Activated CD4-positive, alpha-beta memory T cell treated with anti-CD3 and anti-CD28 coated beads, Interleukin-2, amount 10 ng/mL, durations not matched to agents 7 days and 5 days (primary cell): ENCODE measurements around the gene NES. TPM values are rescaled to one million over a fixed set of nuclear protein-coding genes. Genes with fewer than 3 reads are reported as not detected.
A peak's percentile ranks its signal among the peaks of the same experiment; 100 is the strongest.

Experiments
- CTCF ChIA-PET: fragments of 350-600 bp; sonication (Branson Sonifier 250); formaldehyde crosslinking; loops from one replicate; lab custom pipeline; 2021; ENCODE audit warnings: antibody characterized with exemption, inconsistent platforms; lab: Charles Lee
- POLR2A ChIA-PET: fragments of 350-600 bp; sonication (Branson Sonifier 250); formaldehyde crosslinking; loops from one replicate; lab custom pipeline; 2021; ENCODE audit warnings: antibody characterized with exemption; lab: Charles Lee
- DNase-seq: peaks from one replicate; pipeline ENCODE4 v3.0.0-alpha.2; 2020
- H3K27ac Mint-ChIP-seq: one replicate; pipeline ENCODE4 v1.8.0; 2021; ENCODE audit warnings: mild to moderate bottlenecking, mixed read lengths
- H3K27me3 Mint-ChIP-seq: one replicate; pipeline ENCODE4 v1.8.0; 2021; ENCODE audit warnings: mixed read lengths
- H3K36me3 Mint-ChIP-seq: one replicate; pipeline ENCODE4 v1.8.0; 2021; ENCODE audit warnings: low read depth, mixed read lengths
- H3K4me1 Mint-ChIP-seq: one replicate; pipeline ENCODE4 v1.8.0; 2021; ENCODE audit warnings: mixed read lengths
- H3K4me3 Mint-ChIP-seq: one replicate; pipeline ENCODE4 v1.8.0; 2021; ENCODE audit warnings: mild to moderate bottlenecking, mixed read lengths
- H3K9me3 Mint-ChIP-seq: one replicate; pipeline ENCODE4 v1.8.0; 2021; ENCODE audit warnings: mixed read lengths
- total RNA-seq, 2 experiments: library from RNA; stranded (reverse); gene quantifications; one replicate each; pipeline ENCODE4 v1.2.3, GENCODE V29; 2021

The NES gene, protein sequence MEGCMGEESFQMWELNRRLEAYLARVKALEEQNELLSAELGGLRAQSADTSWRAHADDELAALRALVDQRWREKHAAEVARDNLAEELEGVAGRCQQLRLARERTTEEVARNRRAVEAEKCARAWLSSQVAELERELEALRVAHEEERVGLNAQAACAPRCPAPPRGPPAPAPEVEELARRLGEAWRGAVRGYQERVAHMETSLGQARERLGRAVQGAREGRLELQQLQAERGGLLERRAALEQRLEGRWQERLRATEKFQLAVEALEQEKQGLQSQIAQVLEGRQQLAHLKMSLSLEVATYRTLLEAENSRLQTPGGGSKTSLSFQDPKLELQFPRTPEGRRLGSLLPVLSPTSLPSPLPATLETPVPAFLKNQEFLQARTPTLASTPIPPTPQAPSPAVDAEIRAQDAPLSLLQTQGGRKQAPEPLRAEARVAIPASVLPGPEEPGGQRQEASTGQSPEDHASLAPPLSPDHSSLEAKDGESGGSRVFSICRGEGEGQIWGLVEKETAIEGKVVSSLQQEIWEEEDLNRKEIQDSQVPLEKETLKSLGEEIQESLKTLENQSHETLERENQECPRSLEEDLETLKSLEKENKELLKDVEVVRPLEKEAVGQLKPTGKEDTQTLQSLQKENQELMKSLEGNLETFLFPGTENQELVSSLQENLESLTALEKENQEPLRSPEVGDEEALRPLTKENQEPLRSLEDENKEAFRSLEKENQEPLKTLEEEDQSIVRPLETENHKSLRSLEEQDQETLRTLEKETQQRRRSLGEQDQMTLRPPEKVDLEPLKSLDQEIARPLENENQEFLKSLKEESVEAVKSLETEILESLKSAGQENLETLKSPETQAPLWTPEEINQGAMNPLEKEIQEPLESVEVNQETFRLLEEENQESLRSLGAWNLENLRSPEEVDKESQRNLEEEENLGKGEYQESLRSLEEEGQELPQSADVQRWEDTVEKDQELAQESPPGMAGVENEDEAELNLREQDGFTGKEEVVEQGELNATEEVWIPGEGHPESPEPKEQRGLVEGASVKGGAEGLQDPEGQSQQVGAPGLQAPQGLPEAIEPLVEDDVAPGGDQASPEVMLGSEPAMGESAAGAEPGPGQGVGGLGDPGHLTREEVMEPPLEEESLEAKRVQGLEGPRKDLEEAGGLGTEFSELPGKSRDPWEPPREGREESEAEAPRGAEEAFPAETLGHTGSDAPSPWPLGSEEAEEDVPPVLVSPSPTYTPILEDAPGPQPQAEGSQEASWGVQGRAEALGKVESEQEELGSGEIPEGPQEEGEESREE (N-terminal part only)
- not detected for total RNA-seq

- DNase-seq, result no peak
- Mint-ChIP-seq H3K36me3 (no peaks in the 10 kb centered on the region), H3K4me1 (peaks cover 14% of the 10 kb centered on the region), H3K9me3 (no peaks in the 10 kb centered on the region), H3K27me3 (peaks cover 82% of the 10 kb centered on the region), H3K27ac (no peak within 1 kb of the TSS), H3K4me3 (no peak within 1 kb of the TSS)
- POLR2A ChIA-PET, result interaction anchor here (1.6 to 2.1 kb wide), 2 partner anchors 16 to 49 kb away, joined by 5 to 7 read pairs; no protein-coding TSS in a partner anchor
- CTCF ChIA-PET, result interaction anchor here (0.9 to 10.7 kb wide), 10 partner anchors 8 to 53 kb away, joined by 3 to 139 read pairs (median 10); partner anchors contain the start of genes CRABP2, ISG20L2 and METTL25B
These were observed at the start of gene NES for GRCh38 chr1:156676820-156677615. Gene NES, minus strand, starts transcription at chr1:156677407. Its CDS starts 143 bp downstream, at chr1:156677264.

DNA sequence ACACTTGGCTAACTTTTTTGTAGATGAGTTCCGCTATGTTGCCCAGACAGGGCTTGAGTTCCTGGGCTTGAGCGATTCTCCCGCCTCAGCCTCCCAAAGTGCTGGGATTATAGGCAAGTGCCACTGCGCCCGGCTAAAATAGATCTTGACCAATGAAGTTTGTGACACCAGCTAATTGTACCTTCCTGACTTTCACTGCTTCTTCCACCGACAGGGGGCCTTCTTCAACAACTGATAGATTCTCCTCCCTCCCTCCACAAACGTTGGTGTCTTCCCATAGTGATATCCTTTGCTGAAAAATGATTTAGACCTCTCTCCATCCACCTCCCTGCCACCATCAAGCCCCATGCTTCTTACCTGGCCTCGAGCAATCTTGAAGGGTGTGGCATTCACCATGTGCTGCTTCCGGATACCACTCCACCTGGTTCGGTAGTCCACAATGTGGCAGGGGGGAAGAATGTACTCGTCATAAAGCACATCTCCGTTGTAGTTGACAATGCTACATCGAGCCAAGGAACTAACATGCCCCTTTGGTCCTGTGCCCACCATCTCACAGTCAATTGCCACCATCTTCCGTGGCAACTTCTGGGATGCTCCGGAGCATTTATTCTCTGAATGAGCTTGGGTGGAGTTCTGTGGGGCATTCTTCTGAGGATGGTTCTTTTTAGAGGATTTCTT is 49.5 kb upstream of the NES start:
- ChIA-PET CTCF (interaction anchor here (1.0 to 6.7 kb wide), 51 partner anchors 8 to 269 kb away, joined by 3 to 212 read pairs (median 8); partner anchors contain the start of genes CRABP2, HDGF, INSRR and MRPL24), POLR2A (interaction anchor here (0.6 to 8.9 kb wide), 16 partner anchors 14 to 318 kb away, joined by 3 to 150 read pairs (median 10); partner anchors contain the start of genes HDGF, MRPL24, NES and NTRK1)
- Mint-ChIP-seq H3K4me3 (no peak overlapping the region), H3K36me3 (peaks cover 40% of the 10 kb centered on the region), H3K4me1 (peaks cover 36% of the 10 kb centered on the region), H3K27ac (no peak overlapping the region), H3K9me3 (no peaks in the 10 kb centered on the region), H3K27me3 (no peaks in the 10 kb centered on the region)
- DNase-seq, result peak; percentile 67

GRCh38 chr1:156725683-156726280 is 48.6 kb upstream of the NES start:
- POLR2A ChIA-PET, result interaction anchor here (0.6 to 8.9 kb wide), 16 partner anchors 9 to 319 kb away, joined by 3 to 150 read pairs (median 10); partner anchors contain the start of genes HDGF, MRPL24, NES and NTRK1
- H3K4me1 Mint-ChIP-seq, result peaks cover 36% of the 10 kb centered on the region
- H3K27ac Mint-ChIP-seq, result no peak overlapping the region
- CTCF ChIA-PET, result interaction anchor here (0.6 to 6.7 kb wide), 60 partner anchors 7 to 319 kb away, joined by 3 to 212 read pairs (median 6); partner anchors contain the start of genes CRABP2, HDGF, INSRR and MRPL24
- H3K27me3 Mint-ChIP-seq, result no peaks in the 10 kb centered on the region
- H3K36me3 Mint-ChIP-seq, result peaks cover 48% of the 10 kb centered on the region
- no peaks in the 10 kb centered on the region for H3K9me3 Mint-ChIP-seq
- H3K4me3 Mint-ChIP-seq, result no peak overlapping the region
- DNase-seq, result peak; percentile 85

DNA sequence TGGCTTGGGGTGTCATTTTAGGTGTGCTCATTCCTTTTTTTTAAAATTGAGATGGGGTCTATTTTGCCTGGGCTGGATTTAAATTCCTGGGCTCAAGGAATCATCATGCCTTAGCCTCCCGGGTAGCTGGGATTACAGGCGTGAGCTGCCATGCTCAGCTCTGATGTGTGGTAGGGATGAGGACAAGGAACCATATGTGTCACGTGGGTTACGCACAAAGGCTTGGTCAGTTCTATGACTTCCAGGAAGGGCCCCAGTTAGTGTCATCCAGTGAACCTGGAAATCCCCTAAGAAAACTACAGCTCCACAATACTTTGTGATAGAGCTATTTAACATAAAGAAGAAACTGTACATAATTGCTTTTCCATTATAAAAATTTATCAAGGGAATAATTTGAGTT is 44.3 kb upstream of the NES start:
- H3K4me3 Mint-ChIP-seq, result no peak overlapping the region
- no peak for DNase-seq
- H3K36me3 Mint-ChIP-seq, result peaks cover 44% of the 10 kb centered on the region
- CTCF ChIA-PET, result interaction anchor here (1.3 to 2.4 kb wide), 3 partner anchors 19 to 62 kb away, joined by 3 to 25 read pairs (median 4); no protein-coding TSS in a partner anchor
- H3K4me1 Mint-ChIP-seq, result peaks cover 28% of the 10 kb centered on the region
- POLR2A ChIA-PET, result interaction anchor here (1.0 to 1.4 kb wide), 3 partner anchors 16 to 32 kb away, joined by 3 to 5 read pairs (median 5); partner anchors contain the start of gene CRABP2
- no peaks in the 10 kb centered on the region for H3K27me3 Mint-ChIP-seq
- H3K9me3 Mint-ChIP-seq, result no peaks in the 10 kb centered on the region
- H3K27ac Mint-ChIP-seq, result peak overlapping the region; percentile 59

GRCh38 chr1:156721131-156721530 is 43.9 kb upstream of the NES start:
- Mint-ChIP-seq H3K27me3 (no peaks in the 10 kb centered on the region), H3K27ac (peak overlapping the region; percentile 59), H3K4me3 (no peak overlapping the region), H3K9me3 (no peaks in the 10 kb centered on the region), H3K36me3 (peaks cover 44% of the 10 kb centered on the region), H3K4me1 (peaks cover 28% of the 10 kb centered on the region)
- CTCF ChIA-PET, result interaction anchor here (1.7 to 2.4 kb wide), 2 partner anchors 19 to 31 kb away, joined by 3 to 25 read pairs; no protein-coding TSS in a partner anchor
- DNase-seq, result no peak
- POLR2A ChIA-PET, result interaction anchor here (1.0 to 1.4 kb wide), 4 partner anchors 15 to 36 kb away, joined by 3 to 5 read pairs (median 4); partner anchors contain the start of gene CRABP2

DNA sequence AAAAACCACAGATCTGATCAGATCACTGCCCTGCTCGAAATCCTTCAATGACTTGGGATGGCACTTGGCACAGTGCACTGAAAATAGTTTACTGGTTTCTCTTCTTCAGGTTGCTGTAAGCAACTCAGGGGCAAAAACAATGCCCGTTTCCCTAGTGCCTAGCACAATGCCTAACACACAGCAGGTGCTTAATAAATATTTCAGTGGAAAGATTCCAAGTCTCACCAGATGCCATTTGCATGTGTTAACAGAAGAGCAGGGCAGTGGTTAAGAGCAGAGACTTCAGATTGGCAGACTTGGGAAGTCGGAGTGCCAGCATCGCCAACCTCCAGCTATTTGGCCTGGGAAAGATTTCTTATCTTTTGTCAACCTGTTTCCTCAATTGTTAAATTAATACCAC is 40.1 kb upstream of the NES start:
- no peaks in the 10 kb centered on the region for H3K27me3 Mint-ChIP-seq
- no peak for DNase-seq

GRCh38 chr1:156714830-156715229 is 37.6 kb upstream of the NES start:
- DNase-seq, result no peak
- Mint-ChIP-seq H3K36me3 (peaks cover 15% of the 10 kb centered on the region), H3K9me3 (no peaks in the 10 kb centered on the region), H3K27ac (no peak overlapping the region), H3K4me3 (no peak overlapping the region), H3K27me3 (no peaks in the 10 kb centered on the region), H3K4me1 (no peaks in the 10 kb centered on the region)
- ChIA-PET POLR2A (interaction anchor here (2.0 kb wide), 1 partner anchor 8 kb away, joined by 4 read pairs; no protein-coding TSS in a partner anchor), CTCF (interaction anchor here (1.5 to 4.4 kb wide), 5 partner anchors 9 to 91 kb away, joined by 4 to 33 read pairs (median 18); partner anchors contain the start of gene CRABP2)

More for the DNA sequence above, 40.1 kb upstream of the NES start:
- H3K9me3 Mint-ChIP-seq, result no peaks in the 10 kb centered on the region
- no peak overlapping the region for H3K27ac Mint-ChIP-seq
- H3K36me3 Mint-ChIP-seq, result peaks cover 29% of the 10 kb centered on the region
- H3K4me1 Mint-ChIP-seq, result peaks cover 9% of the 10 kb centered on the region
- no peak overlapping the region for H3K4me3 Mint-ChIP-seq
- ChIA-PET CTCF (interaction anchor here (2.7 to 4.4 kb wide), 2 partner anchors 11 to 28 kb away, joined by 18 to 27 read pairs; partner anchors contain the start of gene CRABP2), POLR2A (no interaction called here)

DNA sequence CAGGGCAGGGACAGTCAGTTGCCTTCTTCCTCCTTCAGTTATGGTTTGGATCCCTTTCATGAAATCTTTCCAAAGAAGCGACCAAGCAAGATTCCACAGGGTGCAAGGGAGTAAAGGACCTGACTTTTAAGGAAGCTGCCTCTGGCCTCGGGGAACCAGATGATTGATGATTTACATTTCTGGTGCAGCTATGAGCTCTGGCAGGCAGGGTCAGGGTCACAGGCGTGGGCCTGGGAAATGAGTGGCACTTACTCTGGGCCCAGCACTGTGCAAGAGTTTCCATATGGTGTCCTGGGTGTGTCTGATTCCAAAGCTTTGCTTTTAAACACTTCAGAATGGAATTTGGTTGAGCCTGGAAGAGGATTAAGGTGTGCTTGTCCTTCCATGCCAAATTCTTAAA is 35.4 kb upstream of the NES start:
- Mint-ChIP-seq H3K4me3 (no peak overlapping the region), H3K27ac (no peak overlapping the region), H3K9me3 (no peaks in the 10 kb centered on the region), H3K27me3 (peaks cover under 1% of the 10 kb centered on the region), H3K36me3 (peaks cover 15% of the 10 kb centered on the region), H3K4me1 (no peaks in the 10 kb centered on the region)
- CTCF ChIA-PET, result interaction anchor here (0.8 to 2.1 kb wide), 3 partner anchors 13 to 53 kb away, joined by 3 to 13 read pairs (median 6); no protein-coding TSS in a partner anchor
- DNase-seq, result no peak
- POLR2A ChIA-PET, result interaction anchor here (3.5 kb wide), 1 partner anchor 13 kb away, joined by 10 read pairs; no protein-coding TSS in a partner anchor

DNA sequence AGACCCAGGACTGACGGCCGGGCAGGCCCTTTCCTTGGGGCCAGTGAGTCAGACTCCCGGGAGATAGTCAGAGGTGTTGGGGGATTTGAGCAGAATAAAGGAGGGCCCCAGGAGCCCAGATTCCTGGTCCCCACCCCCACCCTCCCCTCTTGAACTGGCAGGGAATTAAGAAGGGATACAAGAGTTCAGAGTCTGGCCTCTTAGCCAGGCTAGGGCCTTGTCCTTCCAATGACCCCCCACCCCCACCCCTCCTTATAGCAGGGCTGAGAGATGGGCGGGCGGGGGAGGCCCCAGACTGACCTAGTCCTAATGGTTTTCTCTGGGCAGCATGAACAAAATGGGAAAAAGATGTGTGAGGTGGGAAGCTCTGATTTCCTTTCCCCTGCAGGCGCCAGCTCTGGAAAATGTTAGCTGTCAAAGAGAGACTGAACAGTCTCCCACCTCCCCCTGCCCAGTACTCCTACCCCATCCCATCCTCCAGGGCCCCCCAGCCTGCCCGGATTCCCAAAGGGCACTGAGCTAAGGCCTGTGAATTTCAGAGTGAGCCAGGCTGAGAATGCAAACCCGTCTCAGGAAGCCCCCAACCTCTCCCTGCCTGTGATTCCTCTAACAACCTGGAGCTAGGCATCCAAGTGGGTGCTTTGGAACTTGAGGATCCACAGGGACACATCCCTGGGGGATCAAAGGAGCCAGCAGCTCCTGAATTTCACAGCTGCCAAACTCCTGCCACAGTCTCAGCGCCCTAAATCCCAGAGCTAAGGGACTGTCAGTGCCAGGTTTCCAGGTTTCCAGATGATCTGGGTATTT is 34.0 kb upstream of the NES start:
- Mint-ChIP-seq H3K4me1 (peaks cover 9% of the 10 kb centered on the region), H3K36me3 (peaks cover 9% of the 10 kb centered on the region), H3K27ac (no peak overlapping the region), H3K9me3 (no peaks in the 10 kb centered on the region), H3K4me3 (no peak overlapping the region), H3K27me3 (peaks cover 9% of the 10 kb centered on the region)
- DNase-seq, result no peak
- POLR2A ChIA-PET, result interaction anchor here (3.5 kb wide), 1 partner anchor 15 kb away, joined by 10 read pairs; no protein-coding TSS in a partner anchor
- CTCF ChIA-PET, result interaction anchor here (0.9 to 2.1 kb wide), 4 partner anchors 15 to 84 kb away, joined by 3 to 13 read pairs (median 6); no protein-coding TSS in a partner anchor
